Measurements from ENCODE around the gene TMTC1.

TMTC1 gene

DNA sequence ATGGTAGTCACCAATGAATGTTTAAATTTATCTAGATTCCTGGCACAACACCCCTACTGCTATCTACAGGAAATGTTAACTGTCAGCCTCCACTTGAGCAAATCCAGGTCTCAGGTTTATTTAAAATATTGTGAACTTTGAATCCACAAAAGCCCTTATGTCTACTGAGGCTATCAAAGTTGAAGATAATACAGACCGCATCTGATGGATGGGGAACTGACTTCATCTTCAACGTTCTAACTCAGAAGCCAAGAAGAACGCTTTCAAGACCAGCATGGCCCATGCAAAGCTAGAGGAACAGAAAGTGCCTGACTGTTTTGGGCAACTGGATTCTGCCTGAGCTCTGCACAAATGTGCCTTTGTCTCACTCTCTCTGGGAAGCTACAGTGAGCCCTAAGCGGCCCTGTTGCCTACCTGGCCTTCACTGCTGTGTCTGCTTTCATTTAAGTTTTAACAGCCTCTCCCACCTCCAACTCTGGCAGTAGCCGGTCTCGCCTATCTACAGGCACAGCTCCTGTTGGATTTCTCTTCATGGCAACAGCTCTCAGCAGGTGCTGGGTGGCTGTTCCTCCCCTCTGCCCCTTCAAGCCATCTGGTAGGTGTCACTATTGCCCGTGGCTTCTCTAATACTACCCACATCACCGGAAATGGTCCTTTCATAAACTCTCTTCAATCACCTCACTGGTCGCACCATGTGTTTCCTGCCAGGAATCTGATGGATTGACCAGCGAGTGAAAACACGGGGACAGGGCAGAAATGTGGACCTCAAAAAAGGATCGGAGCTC lies 174.1 kb downstream of the TMTC1 start:
- no peak for DNase-seq

DNA sequence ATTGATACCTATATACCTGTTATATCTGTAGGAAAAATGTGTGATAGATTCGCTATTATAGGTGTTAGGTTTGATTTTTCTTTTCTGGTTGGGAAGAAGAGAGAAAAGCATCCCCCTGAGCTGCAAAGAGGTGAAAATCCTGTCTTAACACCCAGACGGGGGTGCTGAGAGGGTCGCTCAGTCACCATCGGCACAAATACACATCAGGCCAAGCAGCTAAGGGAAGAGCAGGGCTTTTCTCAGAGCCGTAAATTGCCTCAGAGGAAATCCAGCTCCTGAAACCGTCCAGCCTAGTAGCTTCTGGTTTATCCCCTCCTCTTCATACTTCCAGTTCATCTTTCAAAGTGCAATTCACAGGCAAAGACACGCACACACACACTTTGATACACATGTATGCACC lies 175.2 kb downstream of the TMTC1 start:
- no peak for DNase-seq

DNA sequence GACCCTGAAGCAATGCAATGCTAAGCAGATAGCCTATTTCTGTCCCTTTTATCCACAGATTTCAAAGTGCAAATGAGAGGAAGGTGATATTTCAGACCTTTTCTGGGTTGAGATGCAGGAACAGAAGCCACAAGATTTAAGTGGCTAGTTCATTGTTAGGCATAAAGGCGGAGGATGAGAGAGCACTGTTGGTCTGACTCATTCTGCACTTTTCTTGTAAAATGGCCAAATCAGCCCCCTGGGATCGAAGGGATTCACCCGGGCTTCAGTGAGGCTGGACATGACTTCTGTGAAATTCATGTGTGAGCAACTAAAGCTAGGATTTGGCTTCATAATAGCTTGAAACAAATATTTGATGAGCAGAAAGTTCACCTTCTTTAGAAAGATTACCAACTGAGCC lies 184.4 kb downstream of the TMTC1 start:
- DNase-seq, result no peak

DNA sequence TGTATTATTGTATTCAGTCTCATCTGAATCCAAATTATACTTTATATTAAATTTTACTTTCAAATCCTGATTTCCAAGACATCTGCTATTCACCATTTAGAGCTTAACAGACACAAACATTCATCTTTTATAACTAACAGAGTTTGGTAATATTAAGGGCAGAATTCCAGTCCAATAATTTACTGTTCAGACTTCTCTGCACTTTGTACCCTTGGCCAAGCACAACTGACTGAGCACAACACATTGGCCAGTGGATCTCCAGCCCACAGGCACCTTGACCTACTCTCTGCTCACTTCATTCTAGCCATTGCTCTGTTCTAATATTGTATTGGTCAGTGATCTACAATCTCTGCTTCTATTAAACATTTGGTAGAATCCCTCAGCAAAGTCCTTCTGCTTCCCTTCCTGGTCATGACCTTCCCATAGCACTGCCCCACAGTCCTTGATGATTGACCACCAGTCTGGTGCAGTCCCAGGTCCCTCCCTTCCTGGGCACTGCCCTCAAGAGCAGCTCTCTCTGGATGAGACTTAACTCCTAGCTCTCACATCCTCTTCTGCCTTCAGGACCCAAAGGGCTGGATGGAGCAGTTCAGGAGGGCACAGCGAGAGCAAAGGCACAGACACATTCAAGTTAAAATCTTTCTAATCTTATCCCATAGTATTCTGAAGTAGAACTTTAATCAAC lies 188.5 kb downstream of the TMTC1 start:
- DNase-seq, result no peak

DNA sequence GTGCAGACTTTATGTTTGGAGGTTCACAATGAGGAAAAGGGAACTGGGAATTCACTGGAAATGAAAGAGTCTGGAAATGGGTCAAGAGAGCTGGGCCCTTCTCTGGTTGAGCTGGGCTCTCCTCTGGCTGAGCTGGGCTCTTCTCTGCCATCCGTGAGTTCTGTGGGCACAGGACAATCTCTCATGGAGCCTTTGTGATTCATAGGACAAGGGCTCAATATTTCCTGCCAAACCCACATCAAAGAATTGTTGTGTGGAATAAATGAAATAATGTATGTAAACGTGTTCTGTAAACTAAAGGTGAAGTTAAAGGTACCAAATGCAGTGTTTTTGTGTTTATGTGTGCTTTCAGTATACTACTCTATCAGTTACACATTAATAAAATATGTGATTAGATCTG lies 190.7 kb downstream of the TMTC1 start:
- no peak for DNase-seq

DNA sequence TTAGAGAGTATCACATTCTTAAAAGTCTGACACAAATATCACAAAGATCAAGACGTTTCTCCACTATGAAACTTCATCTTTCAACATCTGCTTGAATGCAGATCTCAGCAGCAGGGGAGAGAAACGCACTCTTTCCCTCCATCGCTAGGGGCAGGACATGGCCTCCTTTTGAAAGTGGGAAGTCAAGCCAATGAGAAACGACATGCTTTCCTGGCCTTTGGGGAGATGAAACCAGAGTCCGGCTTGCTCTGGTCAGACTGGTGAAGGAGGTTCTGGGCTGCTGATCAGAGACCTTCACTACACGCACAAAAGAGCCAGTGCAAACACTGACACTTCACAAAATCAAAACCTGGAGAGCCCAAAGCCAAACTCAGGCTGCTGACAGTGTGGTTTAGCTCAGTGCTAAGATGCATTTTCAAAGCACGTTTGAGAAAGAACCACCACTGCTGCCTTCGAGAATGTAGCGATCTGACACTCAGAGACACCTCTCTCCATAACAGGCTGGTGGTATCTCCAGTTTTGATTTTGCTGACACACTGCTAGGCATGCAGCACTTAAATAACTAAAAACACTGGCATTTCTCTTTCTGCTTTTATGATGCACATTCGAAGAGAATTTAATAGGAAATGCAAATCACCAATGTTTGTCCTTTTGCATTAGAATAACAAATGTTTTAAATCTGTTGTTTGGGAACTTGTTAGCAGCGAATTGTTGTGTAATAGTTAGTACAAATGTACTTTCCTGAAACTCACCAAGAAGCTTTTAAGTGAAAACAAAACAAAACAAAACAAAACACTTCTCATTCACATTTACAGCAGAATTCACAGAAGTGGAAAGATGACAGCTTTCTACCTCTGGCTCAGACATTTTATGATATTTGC lies 192.4 kb downstream of the TMTC1 start:
- no peak for DNase-seq

DNA sequence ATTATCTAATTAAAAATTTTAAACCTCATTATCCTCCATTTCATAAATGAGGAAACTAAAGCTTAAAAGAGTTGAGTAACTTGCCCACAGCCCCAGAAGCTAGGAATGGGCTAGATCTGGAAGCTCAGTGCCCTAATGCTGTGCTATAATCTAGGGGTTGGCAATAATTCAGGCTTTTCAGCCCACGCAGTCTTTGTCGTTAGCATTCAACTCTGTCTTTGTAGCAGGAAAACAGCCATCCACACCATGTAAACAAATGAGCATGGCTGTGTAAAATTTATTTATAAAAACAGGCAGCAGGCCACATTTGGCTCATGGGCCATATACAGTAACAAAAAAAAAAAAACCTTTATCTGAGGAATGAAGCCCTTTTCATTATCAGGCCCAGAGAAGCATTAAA lies 193.9 kb downstream of the TMTC1 start:
- DNase-seq, result no peak

DNA sequence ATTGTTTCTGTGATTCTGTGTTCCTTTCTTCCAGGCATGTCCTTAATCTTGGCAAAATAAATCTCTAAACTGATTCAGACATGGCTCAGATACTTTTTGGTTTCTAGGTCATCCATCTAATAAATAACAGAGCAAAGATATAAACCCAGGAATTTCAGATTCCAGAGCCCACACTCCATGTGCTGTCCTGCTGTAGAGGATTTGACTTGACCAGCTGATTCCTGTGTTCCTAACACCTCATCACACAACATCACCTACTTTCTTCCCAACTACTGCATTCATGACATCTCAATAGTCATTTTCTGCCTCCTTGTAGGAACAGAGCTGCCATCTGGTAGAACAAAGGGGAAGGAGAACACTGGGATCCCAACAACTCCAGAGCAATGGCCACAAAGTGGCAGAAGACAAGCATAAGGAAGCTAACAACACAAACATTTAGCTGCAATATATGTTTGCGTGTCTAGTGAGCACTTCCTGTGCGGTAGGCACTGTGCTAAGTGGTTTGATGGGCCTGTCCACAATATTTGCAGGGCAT lies 194.4 kb downstream of the TMTC1 start:
- no peak for DNase-seq

DNA sequence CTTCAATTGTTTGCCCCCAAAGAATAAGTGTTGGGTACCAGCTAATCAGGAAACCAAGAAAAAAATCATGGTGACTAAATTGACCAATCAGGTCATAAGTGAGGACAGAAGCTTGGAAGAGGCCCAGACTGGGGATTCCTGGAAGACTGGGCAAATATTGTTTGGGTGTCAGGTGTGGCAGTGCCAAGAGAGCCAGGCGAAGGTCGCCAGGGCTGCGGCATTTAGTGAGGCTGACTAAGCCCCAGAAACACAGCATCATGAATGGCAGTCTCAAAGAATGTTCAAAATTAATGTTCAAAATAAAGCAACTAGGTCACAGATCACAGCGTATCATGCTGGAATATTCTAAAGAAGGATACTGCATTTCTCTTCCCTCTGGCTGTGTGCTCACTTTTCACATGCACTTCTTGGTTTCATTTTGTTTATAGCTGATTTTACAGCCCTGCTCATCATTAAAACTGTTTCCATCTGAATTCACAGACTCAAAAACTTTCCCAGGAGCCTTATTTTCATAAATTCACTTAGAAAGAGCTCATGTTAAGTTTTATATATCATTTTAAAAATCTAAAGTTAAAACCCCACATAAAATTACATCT lies 201.0 kb downstream of the TMTC1 start:
- no peak for DNase-seq

DNA sequence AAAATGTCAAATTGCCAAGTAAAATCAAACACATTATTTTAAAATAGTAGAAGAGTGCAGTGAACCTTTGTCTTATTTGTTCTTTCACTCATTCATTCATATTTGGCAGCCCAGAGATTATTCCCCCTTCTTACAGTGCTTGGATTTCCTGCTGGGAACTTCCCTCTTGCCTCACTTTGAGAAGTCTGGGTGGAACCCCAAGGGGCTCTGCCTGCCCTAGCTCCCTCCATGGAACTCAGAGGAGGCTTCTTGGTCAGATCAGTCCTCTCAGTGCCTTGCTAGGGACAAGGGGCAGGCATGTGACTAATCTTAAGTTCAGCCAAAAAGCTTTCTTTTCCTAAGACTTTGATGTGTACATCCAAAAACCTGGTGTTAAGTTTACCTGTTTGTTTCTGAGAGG lies 201.6 kb downstream of the TMTC1 start:
- DNase-seq, result no peak

DNA sequence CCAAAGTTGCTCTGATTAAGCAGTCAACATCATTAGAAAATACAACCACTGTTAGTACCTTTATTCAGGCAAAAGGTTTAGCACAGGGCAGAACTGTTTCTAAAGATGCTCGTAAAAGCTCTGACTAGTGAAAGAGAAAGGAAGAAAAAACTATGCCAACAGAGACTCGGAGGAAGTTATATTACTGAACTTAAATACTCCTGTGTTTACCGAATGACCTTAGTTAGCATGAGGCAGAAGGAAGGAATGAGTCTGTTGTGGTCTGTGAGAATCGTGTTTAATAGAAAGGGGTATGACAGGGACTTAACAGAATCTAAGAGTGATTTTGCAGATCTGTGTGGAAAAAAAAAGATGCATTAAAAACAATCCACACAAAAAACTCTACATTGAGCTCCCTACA lies 202.1 kb downstream of the TMTC1 start:
- no peak for DNase-seq

DNA sequence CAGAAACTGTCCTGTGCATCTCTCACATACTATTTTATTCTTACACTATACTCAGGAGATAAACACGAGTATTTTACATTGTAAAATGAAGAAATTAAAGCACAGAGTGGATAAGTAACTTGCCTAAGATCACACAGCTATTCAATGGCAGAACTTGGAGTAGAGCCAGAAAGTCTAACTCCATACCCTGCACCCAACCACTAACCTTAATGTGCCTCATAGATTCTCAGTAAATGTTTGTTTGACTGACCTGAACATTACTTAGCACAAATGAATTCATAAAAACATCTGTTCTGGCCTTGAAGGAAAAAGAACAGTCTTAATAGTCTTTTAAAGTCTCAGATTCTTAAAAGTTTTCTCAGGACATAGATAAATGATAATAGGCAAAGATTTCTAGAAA lies 202.8 kb downstream of the TMTC1 start:
- DNase-seq, result no peak

DNA sequence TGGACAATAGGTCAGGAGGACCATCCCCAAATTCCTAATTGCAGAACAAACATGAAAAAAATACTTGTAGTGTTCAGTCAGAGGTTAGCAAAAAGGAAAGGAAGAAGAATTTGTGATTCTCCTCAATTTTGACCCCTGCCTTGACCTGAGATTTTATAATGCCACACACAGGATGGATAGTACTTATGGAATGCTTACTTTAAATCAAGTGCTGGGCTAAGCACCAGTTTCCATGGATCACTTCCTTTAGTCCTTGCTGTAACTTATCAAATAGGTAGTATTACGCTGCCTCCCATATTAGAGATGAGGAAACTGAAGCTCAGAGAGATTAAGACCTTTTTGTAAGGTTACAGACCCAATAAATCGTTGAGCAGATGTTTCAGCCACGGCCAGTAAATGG lies 205.0 kb downstream of the TMTC1 start:
- no peak for DNase-seq

DNA sequence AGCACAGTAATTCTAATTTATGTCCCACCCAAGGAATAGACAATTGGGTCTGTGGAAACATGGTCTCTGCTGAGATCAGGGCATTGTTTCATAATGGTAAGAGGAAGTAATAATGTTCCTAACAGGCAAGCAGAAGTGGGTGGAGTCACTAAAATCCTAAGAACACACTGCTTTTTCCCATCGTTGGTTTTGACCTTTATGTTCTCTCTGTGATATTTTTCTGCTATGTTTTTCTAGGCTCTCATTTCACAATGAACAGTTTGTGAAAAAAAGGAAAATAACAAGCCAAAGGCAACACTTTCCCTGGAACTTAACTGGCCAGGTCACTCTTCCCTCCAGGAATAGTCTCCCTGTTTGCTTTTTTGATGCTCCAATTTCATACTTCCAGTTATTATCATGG lies 205.7 kb downstream of the TMTC1 start:
- no peak for DNase-seq

DNA sequence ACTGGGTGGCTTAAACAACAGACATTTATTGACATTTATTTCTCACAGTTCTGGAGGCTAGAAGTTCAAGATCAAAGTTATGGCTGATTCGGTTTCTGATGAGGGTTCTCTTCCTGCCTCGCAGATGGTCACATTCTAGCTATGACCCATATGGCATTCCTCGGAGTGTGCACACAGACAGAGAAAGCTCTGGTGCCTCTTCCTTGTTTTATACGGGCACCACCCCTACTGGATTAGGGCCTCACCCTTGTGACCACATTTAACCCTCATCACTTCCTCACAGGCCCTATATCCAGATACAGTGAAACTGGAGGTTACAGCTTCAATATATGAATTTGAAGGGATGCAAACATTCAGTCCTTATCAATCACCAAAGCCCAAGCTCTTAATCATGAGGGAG lies 209.2 kb downstream of the TMTC1 start:
- no peak for DNase-seq

DNA sequence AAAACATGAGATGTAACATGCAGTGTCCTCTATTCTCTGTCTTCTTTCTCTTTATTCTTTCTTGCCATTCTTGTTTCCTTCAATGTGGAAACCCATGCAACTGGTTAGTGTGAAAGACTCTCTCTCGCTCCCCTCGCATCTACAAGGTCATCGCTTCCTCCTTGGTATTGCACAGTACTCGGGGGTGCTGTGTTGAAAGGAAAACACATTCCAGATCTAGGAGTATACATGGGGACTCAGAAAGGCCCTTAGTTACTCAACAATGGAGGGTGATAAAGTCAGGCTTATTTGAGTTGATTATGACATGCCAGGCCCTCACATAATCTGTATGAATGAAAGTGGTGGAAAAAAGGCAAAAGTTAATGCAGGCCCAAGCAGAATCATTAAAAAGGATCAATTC lies 210.8 kb downstream of the TMTC1 start:
- no peak for DNase-seq

DNA sequence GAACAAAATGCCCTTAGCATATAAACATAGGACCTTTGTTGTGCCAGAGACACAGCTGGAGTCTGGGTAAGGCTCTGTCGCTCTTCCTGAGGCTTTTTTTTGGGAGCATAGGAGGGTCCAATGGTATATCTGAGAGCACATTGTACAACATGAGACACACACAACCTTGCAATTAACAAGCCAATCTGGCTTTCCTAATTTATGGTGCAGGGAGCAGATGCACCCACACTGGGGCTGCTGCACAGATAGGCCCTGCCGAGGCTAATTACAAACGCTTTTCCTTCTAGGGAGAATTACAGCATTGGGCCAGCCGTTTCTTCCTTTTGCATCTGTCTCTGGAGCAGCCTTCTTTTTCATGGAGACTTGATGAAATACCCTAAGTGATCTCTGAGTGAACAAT lies 211.3 kb downstream of the TMTC1 start:
- no peak for DNase-seq

DNA sequence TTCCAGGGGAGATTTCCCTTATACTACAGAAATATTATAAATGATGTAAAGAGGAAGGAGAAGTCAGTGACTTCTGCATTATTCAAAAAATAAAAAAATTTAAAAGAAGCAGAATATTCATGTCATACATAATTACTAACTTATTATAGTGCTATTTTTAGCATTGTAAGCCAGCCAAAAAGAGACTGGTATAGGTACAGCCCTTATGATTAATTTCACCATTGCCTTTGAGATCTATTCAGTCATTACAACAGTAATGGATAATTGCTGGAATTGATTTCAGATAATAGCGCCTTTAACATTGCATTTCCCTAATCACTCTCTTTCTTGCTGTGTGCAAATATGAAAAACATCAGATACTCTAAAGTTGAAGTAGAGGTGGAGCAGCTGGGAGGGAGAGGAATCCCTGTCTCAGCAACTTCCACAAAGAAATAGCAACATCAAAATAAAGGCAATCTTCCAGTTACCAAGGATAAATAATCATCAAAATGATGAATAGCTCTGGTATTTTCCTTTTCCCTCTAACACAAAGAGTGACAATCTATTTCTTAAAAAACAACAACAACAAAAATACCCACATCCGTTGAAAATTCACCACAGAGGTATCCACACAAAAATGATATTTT lies 214.5 kb downstream of the TMTC1 start:
- no peak for DNase-seq

DNA sequence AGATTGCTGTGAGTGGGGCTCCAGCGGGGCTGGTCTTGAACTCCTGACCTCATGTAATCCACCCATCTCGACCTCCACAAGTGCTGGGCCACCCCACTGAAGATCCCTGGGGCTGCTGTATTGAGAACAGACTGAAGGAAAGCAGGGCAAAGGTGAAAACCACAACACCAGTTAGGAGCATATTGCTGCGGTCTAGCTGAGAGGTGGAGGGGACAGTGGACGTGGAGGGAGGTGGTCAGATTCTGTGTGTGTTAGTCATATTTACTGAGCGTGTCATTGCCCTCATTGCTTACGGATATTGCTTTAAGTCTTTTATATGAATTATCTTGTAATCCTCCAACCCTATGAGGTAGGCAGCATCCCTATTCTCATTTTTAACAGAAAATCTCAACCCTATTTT lies 217.3 kb downstream of the TMTC1 start:
- no peak for DNase-seq

DNA sequence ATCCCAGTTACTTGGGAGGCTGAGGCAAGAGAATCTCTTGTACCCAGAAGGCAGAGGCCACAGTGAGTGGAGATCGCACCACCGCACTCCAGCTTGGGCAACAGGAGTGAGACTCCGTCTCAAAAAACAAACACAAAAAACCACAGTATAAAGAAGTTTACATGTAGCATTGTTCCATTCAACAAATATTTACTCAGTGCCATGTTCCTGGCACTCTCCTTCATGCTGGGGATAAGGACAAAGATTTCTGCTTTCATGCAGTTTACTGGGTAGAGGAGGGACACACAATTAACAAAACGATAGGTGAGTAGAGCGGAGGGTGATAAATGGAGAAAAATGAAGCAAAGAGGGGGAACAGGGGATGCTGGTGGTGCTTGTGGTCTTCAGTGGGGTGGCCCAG lies 218.0 kb downstream of the TMTC1 start:
- DNase-seq, result no peak

DNA sequence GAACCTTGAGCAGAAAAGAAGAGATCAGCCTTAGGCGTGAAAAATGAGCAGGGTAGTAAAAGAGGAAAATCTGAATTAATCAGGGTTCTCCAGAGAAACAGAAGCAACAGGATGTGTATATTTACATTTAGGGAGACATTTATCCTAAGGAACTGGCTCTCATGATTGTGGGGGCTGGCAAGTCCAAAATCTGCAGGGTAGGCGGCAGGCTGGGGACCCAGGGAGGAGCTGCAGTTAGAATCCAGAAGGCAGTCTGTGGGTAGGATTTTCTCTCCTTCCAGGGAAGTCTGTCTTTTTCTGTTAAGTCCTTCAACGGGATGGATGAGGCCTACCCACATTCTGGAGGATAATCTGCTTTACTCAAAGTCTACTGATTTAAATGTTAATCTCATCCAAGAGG lies 218.8 kb downstream of the TMTC1 start:
- DNase-seq, result no peak

DNA sequence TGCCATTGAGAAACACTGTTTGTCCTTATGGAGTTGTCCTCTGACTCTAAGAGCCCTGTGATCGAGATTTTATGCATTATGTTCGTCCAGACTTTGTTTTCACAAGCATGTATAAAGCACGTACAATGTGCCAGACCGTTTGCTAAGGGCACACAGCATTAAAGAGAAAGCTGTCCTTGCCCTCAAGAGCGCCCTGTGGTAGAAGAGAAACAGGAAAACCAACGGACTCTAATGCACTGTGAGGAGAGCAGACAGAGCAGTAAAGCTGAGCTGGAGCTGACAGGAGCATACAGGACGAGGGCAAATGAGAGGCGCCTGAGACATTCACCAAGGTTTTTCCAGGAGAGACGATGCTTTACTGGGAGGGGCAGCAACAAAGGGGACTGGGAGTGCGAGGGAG lies 220.1 kb downstream of the TMTC1 start:
- DNase-seq, result no peak

DNA sequence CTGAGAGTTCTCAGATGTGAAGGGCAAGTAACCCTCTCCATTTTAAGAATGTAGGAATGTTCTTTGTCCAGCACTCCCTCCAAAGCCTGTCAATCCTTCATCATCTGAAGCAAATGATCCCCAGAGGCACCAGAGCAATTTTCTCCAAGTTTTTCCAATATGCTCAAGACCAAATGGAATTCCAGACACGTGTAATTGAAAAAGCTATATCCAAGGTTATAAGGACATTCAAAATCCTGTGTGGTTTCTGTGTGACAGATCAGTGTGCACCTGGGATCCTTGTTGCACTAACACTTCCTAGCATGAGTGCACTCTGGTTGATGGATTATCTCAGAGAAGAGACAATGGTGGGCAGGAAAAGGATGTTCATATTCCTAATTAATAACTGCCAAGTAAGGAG lies 220.7 kb downstream of the TMTC1 start:
- no peak for DNase-seq

Data from activated CD4-positive, alpha-beta T cell treated with anti-CD3 and anti-CD28 coated beads for 1 hour (primary cell).